M059J (cell line): ENCODE measurements around the gene STYX. TPM values are rescaled to one million over a fixed set of nuclear protein-coding genes. Genes with fewer than 3 reads are reported as not detected.

ENCODE experiments used
- DNase-seq: peaks from one replicate; pipeline ENCODE4 v3.0.0-alpha.2; 2012; ENCODE audit warnings: low read depth
- total RNA-seq: library from RNA; depleted of rRNA; stranded (reverse); fragments of >200 nt; shearing (Covaris generic); gene quantifications from 2 replicates; pipeline ENCODE4 v1.2.3, GENCODE V29; 2014; rRNA removed

The STYX gene
- 17.0 and 17.7 TPM in 2 replicates for total RNA-seq

DNA sequence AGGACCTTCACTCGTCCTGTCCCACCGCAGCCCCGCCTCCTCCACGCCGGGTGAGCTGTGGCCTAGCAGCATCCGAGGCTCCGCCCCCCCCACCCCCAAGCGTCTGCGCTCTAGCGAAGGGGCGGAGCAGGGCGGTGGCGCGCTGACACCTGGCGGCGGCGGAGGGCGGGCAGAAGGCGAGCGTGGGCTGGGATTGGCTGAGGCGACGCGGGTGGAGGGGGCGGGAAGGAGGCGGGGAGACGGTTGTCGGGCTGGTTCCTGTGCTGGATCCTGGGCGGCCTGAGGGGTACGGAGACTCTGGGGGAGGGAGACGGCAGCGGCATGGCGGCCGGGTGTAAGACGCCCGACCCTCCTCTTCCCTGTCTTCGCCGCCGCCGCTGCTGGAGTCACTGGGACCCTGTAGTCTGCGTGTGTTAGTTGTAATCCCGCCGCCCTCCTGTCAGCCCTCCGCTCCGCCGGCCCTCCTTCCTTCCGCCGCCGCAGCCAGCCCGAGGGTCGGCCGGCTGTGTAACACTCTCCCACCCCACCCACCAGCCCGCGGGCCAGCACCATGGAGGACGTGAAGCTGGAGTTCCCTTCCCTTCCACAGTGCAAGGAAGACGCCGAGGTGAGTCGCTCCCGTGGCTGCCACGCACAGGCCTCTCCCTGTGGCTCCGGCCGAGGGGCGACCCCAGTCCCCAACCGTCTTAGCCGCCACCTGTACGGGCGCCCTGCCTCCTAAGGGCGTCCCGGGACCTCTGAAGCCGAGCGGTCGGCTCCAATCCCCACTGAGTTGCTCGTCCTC, at the start of gene STYX:
STYX (plus strand) TSS at position 242 of the 784 bp plus-strand sequence; CDS start at position 551, 309 bp downstream.
- peak; percentile 97 for DNase-seq

DNA sequence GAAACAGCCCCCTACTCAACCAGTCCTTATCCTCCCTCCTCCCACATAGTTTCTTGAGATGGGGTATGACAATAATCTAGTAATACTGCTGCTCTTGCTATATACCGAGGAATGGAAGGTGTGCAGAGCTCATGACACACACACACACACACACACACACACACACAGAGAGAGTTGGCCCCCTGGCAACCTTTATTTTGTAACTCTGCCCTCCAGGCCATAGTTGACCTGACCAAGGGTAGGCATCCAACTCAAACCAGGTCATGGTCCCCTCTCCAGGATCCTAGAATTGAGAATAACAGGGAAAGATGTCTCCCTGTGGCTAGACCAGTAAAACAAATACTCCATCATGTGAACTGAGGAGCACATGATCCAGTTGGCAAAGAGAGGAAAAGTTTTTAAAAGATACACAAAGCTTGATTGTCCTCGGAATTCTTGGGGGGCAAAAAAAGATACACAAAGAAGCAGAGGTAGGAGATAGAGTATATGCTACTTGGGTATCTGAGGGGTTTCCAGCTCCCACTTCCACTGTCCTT, 45.9 kb upstream of the STYX start:
- DNase-seq, result no peak

DNA sequence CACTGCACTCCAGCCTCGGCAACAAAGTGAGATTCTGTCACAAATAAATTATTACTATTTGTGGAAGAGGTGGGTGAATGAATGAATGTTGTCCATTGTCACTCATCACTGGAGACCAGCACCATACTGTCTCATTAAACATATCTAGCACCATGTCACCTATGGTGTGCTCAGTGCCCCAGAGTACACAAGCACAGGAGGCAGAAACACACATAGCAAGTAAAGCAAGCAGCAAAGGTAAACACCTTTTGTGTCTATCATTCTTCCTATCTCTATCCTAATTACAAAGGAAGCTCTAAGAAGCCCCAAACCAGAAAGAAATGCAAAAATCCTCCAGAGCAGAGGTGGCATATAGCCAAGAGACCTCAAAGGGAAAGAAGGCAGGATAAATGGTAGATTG, 43.8 kb upstream of the STYX start:
- no peak for DNase-seq

DNA sequence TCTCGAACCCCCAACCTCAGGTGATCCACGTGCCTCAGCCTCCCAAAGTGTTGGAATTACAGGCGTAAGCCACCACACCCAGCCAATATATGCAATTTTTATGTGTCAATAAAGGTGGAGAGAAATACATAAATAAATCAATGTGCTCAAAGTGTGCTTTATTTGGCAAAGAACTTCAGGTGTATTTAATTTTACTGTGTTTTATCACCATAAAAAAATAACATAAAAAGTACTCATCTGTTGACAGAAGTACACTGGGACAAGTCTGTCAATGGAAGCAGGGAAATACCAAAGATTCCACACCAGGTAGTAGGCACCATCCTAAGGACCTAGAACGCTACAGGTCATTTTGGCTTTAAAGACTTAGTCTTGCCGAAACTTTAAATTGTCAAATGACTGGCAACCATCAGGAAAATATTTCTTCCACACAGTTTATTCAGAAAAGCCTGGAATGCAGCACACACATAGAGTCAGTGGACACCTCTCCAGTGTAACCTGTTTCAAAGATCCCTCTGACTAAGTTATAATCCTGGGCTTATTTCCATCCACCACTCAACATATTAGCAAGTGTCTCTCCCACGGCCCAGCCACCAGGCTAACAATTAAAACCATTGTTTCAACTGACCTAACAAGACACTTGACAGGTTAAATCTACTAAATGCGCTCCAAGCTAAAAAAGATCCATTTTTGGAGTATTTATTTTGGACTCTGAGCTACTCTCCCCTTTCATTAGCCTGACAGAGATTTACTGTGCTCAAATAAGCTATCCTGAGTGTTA, 38.8 kb upstream of the STYX start:
- DNase-seq, result no peak

DNA sequence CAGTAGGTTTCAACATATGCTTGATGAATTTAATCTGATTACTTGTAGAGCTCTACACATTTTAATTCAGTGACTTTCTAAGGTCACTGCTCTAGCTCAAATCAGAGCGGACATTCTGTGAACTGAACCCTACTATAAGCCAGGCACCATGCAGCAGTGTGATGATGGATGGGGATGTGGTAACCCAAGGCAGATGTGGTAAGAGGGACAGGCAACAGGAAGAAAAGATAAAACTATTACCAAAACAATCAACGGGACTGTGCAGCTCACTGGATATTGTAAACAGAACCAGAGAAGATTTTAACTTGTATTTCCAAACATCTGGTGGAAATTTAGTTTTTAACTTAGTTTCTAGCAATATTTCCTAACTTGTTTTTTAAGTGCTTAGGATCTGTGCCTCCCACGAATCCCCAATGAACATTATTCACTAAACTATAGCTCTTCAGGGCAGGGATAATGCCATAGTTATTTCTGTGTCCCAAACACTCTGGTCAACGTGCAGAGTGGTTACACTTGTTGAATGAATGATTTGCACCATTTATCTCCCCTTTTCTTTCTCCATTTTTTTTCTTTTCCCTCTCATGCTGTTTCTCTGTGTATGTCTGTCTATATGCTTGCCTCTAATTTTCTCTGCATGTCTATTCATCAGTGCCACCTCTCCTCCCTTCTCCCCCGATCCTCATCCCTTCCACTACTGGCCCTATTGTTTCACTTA, 37.6 kb upstream of the STYX start:
- DNase-seq, result no peak

DNA sequence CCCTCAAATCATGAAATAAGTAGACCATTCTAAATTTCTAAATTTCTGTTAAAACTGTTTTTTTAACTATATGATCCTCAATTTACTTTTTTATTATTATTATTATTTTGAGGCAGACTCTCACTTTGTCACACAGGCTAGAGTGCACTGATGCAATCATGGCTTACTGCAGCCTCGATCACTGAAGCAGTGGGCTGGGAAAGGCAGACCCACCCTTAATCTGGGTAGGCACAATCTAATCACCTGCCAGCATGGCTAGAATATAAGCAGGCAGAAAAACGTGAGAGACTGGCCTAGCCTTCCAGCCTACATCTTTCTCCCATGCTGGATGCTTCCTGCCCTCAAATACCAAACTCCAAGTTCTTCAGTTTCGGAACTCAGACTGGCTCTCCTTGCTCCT, 36.9 kb upstream of the STYX start:
- no peak for DNase-seq

GRCh38 chr14:52693532-52693931, 36.4 kb upstream of the STYX start:
- DNase-seq, result no peak

- DNase-seq, result peak; percentile 75
Observed at GRCh38 chr14:52694761-52695480, 35.0 kb upstream of the STYX start.

DNA sequence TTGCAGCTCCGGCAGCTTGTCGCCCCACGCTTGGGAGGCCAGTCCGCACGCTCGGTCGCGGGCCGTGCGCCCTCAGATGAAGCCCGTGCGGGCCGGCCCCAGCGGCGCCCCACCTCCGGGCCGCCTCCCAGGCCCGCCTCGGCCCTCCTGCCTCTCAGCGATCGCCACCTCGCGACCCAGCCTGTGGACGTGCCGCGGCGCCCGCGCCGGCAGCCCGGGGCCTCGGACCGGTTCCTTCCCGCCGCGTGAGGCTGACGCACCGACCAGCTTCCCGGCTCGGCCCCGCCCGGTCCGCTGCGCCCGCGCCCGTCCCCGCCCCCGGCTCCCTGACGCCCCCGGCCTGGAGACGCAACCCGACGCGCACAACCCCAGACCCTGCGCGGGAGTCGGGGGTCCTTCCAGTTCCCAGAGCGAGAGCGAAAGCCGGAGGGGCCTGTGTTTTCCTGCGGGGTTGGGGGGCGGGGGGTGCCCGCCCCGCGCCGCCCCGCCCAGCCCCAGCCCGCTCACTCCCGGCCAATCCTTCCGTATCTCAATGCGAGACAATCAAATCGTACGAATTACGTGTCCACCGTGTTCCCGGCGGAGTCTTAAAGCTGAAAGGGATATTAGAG, 34.4 kb upstream of the STYX start, which contains the start of gene ERO1A:
ERO1A (minus strand) TSS at position 78 of the 611 bp plus-strand sequence; CDS start at position 1, 77 bp downstream.
- peak; percentile 82 for DNase-seq

DNA sequence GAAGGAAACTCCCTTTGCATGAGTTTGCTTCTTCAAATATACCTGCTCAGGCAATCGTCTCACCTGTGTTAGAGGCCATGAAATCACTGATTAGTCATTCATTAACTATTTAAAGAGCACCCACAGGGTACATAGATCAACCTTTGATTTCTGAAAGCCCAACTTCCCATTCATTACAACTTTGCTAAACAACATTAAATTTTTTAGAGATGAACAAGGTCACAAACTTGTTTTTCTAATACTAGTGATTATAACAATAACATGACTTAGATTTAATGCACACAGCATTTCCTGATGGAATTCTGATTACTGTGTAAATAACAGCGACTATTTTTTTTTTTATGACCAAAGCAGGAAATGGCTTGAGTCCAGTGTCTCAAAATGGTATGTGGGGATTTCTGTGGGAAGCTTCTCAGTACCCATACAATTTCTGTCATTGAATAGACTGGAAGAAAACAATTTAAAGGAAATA, 29.2 kb upstream of the STYX start:
- DNase-seq, result peak; percentile 24

GRCh38 chr14:52701223-52701622, 28.7 kb upstream of the STYX start:
- no peak for DNase-seq

DNA sequence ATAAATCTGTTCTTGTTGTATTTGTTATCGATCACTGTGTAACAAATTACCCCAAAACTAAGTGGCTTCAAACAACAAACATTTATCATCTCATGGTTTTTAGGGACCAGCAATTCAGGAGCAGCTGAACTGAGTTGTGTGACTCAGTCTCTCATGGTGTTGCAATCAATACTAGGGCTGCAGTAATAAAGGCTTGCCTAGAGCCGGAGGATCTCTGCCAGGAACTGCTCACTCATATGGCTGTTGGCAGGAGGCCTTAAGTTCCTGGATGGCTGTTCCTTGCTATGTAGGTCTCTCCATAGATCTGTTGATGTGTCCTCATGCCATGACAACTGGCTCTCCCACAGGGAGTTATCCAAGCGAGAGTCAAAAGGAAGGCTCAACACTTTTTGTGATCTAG, 26.7 kb upstream of the STYX start:
- DNase-seq, result peak; percentile 90

DNA sequence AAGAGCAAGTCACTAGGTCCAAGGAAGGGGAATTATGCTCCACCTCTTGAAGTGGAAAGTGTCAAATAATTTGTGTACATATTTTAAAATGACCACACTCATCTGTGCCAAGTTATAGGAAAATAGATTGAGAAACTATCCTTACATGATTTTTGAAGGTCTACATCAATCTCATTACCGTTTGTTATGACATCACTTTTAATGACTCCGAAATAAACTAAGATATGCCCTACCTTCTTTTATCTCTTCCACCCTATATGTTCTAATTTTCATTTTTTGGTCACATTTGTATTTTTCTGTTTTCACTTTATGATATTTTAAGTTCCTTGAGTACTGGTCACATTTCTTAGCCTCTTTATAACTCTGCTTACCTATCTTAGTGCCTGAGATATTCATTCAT, 26.3 kb upstream of the STYX start:
- no peak for DNase-seq

- DNase-seq, result peak; percentile 50
Observed at GRCh38 chr14:52706286-52706685, 23.7 kb upstream of the STYX start.

DNA sequence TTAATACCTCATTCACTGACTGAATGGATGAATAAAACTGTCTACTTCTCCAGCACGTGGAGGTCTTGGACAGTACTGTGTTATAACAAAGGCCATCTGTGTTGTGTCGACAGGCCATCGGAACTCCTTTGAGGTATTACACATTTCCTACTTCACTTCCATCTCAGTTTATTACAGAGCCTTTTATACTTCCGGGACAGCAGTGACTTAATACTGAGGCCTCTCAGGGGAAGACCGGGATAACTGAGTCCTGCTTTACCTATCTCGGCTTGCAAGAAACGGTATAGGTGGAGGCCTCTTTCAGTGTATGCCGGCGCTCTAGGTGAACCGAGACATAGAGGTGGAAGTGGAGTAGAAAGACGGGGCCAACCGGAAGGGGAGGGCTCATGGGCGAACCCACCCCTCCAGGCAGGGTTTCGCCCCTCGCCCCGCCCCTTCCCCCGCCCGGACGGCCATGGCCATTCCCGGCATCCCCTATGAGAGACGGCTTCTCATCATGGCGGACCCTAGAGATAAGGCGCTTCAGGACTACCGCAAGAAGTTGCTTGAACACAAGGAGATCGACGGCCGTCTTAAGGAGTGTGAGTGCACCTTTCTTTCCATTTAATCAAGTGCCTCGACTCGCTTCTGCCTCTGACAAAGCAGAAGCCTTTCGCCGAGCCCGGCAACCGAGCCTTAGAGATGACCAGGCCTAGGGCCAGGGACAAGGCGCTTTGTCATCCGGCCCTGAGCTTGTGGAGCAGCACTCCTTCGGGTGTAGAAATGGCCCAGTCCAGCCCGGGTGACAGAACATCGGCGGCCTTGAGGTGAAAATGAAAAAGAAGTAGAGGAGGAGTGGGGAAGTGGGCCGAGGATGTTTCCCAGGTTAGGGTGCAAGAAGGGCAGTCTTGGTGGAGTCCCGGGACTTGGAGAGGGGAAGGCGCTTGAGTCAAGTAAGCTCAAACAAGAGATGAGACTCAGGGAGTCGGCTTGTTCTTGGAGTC, 23.0 kb upstream of the STYX start, which contains the start of gene PSMC6:
PSMC6 (plus strand) TSS at position 477 of the 983 bp plus-strand sequence; CDS start at position 497, 20 bp downstream.
- peak; percentile 89 for DNase-seq

DNA sequence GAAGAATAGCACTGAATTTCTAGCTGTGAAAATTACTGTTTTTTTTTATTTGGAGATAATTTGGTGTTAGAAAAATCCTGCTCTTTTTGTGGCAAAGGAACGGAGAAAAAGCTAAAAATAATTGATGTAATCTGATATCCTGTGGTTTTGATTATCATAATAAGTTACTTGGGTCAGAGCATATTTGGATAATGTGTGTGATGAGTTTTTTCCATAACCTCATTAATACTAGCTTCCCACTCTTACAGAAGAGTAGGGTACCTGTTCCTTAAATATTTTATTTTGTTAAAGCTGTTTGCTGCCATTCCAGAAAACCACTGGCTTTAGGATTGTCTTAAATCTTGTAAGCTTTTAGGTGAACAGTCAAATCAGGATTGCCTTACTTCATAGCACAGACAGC, 18.3 kb upstream of the STYX start:
- peak; percentile 54 for DNase-seq

DNA sequence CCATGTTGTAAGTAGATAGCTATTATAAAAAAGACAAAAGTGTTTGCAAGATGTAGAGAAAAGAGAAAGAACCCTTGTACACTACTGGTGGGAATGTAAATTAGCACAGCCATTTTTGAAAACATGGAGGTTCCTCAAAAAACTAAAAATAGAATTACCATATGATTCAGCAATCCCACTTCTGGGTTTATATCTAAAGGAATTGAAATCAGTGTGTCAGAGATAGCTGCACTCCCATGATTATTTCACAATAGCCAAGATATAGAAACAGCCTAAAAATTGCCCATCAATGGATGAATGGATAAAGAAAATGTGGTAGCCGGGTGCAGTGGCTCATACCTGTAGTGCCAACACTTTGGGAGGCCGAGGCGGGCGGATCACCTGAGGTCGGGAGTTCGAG, 13.8 kb upstream of the STYX start:
- no peak for DNase-seq

GRCh38 chr14:52723514-52724359, 6.2 kb upstream of the STYX start:
- no peak for DNase-seq

DNA sequence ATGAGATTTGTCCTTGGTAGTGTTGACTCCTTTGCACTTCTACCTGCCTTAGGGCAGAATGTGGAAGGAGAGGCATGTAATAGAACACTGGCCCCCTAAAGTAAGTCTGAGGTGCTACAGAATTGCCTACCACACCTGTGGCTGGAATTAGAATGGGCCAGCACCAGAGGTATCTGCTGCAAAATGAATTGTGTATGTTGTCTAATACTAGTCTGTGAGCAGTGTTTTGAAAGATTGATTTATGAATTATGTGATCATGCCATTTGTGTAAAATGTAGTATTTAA, 5.7 kb upstream of the STYX start:
- DNase-seq, result no peak
